Mesendoderm (in vitro differentiated cells): ENCODE data around the gene UTY.

Source experiments
- DNase-seq: peaks from one replicate; pipeline ENCODE4 v3.0.0; 2013
- H2AK5ac ChIP-seq: 2 replicates; pipeline ENCODE4 v1.6.1; 2013; ENCODE audit warnings: low read length, inconsistent platforms
- H2BK120ac ChIP-seq: 2 replicates; pipeline ENCODE4 v1.6.1; 2013; ENCODE audit warnings: low read depth, mild to moderate bottlenecking, low read length, moderate library complexity, mixed read lengths
- H2BK15ac ChIP-seq: replicated peaks from 2 replicates; pipeline ENCODE4 v1.6.1; 2013; ENCODE audit warnings: low read depth, mild to moderate bottlenecking, moderate library complexity
- H2BK5ac ChIP-seq: 2 replicates; pipeline ENCODE4 v1.6.1; 2013; ENCODE audit warnings: low read length, inconsistent platforms
- H3K18ac ChIP-seq: 2 replicates; pipeline ENCODE4 v1.6.1; 2013; ENCODE audit warnings: mild to moderate bottlenecking, low read length, mixed read lengths
- H3K23ac ChIP-seq: one replicate; pipeline ENCODE4 v1.6.1; 2013; ENCODE audit warnings: low read length
- H3K27ac ChIP-seq: 2 replicates; pipeline ENCODE4 v1.5.1; 2013; ENCODE audit warnings: low read depth, mild to moderate bottlenecking, inconsistent platforms, low read length, moderate library complexity
- H3K27me3 ChIP-seq: 2 replicates; pipeline ENCODE4 v1.6.1; 2013; ENCODE audit warnings: low read length, control low read depth, mild to moderate bottlenecking, inconsistent platforms; ENCODE audit not compliant: insufficient read depth, poor library complexity
- H3K36me3 ChIP-seq: 2 replicates; pipeline ENCODE4 v1.6.1; 2013; ENCODE audit warnings: low read length, inconsistent platforms; ENCODE audit not compliant: control insufficient read depth, insufficient read depth
- H3K4ac ChIP-seq: one replicate; pipeline ENCODE4 v1.6.1; 2013; ENCODE audit warnings: low read depth, mild to moderate bottlenecking, low read length, moderate library complexity
- H3K4me1 ChIP-seq: 2 replicates; pipeline ENCODE4 v1.6.1; 2013; ENCODE audit warnings: low read depth, low read length, inconsistent platforms; ENCODE audit not compliant: control insufficient read depth
- H3K4me2 ChIP-seq: 2 replicates; pipeline ENCODE4 v1.6.1; 2013; ENCODE audit warnings: low read length
- H3K4me3 ChIP-seq: 2 replicates; pipeline ENCODE4 v1.5.1; 2013; ENCODE audit warnings: mild to moderate bottlenecking, low read length
- H3K56ac ChIP-seq: one replicate; pipeline ENCODE4 v1.6.1; 2013; ENCODE audit warnings: low read length
- H3K79me1 ChIP-seq: 2 replicates; pipeline ENCODE4 v1.6.1; 2013; ENCODE audit warnings: low read length, inconsistent platforms
- H3K79me2 ChIP-seq: 2 replicates; pipeline ENCODE4 v1.6.1; 2013; ENCODE audit warnings: mild to moderate bottlenecking, low read length; ENCODE audit not compliant: control insufficient read depth, insufficient read depth
- H3K9ac ChIP-seq: 2 replicates; pipeline ENCODE4 v1.6.1; 2013; ENCODE audit warnings: low read length, inconsistent platforms
- H4K5ac ChIP-seq: one replicate; pipeline ENCODE4 v1.6.1; 2013; ENCODE audit warnings: low read length
- H4K8ac ChIP-seq: one replicate; pipeline ENCODE4 v1.6.1; 2013; ENCODE audit warnings: low read depth, mild to moderate bottlenecking, control low read depth, low read length, moderate library complexity
- WGBS: extraction: QIAGEN DNeasy Blood & Tissue Kit; methylation state at CpG from one replicate; pipeline ENCODE4 v1.1.7; 2013; ENCODE audit warnings: low lambda C conversion rate, missing lambda C conversion rate; ENCODE audit not compliant: insufficient coverage; ENCODE audit errors: extremely low coverage; 5-methylcytosine and 5-hydroxymethylcytosine counted together

The UTY gene

DNA sequence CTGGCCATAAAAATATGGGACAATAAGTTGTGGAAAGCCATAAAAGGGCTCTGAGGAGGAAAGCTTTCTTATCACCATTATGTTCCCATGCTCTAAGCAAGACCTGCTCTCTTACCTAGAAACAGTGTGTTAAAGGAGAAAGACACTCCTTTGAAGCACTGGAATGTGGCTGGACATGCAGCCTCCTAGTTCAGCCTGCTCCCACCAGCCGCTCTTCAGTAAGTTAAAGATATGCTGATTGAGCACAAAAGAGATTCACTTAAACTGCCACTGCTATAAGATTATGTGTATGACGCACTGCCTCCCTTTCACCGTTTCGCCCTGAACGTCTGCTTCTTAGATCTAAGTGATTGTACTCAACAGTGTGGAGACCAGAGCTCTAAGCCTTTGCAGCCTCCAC is 146.0 kb downstream of the UTY start:
- Histone ChIP-seq H4K8ac (no peak overlapping the region), H2BK5ac (no peak overlapping the region), H3K9ac (no peak overlapping the region), H3K18ac (no peak overlapping the region), H3K4ac (no peak overlapping the region), H3K79me2 (no peaks in the 10 kb centered on the region), H2AK5ac (no peak overlapping the region), H2BK120ac (no peak overlapping the region), H3K27me3 (no peaks in the 10 kb centered on the region), H3K23ac (no peak overlapping the region), H3K4me1 (no peaks in the 10 kb centered on the region), H3K36me3 (no peaks in the 10 kb centered on the region), H3K4me3 (no peak overlapping the region), H3K56ac (no peak overlapping the region), H3K79me1 (no peaks in the 10 kb centered on the region), H2BK15ac (no peak overlapping the region), H3K27ac (no peak overlapping the region), H3K4me2 (no peak overlapping the region), H4K5ac (no peak overlapping the region)
- WGBS: no CpG with 5 or more reads among the region's 5 CpGs
- DNase-seq: no peak

DNA sequence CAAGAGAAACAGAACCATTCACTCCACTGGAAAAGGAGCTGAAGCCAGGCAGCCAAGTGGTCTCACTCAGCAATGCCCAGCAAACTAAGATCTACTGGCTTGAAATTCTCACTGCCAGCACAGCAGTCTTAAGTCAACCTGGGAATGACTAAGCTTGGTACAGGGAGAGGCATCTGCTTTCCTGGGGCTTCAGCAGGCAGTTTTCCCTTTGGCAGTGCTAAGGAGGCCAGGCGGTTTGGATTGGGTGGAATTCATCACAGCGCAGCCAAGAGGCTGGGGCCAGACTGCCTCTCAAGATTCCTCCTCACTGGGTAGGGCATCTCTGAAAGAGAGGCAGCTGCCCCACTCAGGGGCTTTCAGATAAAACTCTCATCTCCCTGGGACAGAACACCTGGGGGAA is 149.2 kb downstream of the UTY start:
- H2BK15ac ChIP-seq: no peak overlapping the region
- peak; percentile 54 for DNase-seq
- no CpG with 5 or more reads among the region's 2 CpGs for WGBS

DNA sequence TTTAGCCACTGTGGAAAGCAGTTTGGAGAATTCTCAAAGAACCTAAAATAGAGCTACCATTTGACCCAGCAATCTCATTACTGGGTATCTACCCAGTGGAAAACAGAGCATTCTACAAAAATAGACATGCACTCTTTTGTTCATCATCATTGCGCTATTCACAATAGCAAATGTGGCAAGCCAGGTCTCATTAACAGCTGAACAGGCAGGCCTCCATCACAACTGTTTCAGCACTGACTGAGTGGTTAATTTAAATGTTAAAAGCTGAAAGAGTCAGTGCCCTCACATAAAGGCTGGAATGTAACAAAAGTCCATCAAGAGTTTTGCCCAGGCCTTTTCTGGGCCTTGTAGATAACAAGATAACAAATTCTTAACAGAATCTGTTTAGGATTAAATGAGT is 166.9 kb downstream of the UTY start:
- H3K4ac ChIP-seq: no peak overlapping the region
- H2BK120ac ChIP-seq: no peak overlapping the region
- no peaks in the 10 kb centered on the region for H3K79me1 ChIP-seq
- no peak overlapping the region for H4K8ac ChIP-seq
- no peak overlapping the region for H3K23ac ChIP-seq
- no peaks in the 10 kb centered on the region for H3K79me2 ChIP-seq
- no peak overlapping the region for H3K56ac ChIP-seq
- no CpG with 5 or more reads among the region's 1 CpG for WGBS
- no peak overlapping the region for H3K9ac ChIP-seq
- H3K4me2 ChIP-seq: no peak overlapping the region
- no peak overlapping the region for H3K18ac ChIP-seq
- no peak overlapping the region for H4K5ac ChIP-seq
- H3K27me3 ChIP-seq: no peaks in the 10 kb centered on the region
- H3K4me1 ChIP-seq: no peaks in the 10 kb centered on the region
- no peak overlapping the region for H2BK15ac ChIP-seq
- no peak overlapping the region for H2AK5ac ChIP-seq
- no peak overlapping the region for H3K4me3 ChIP-seq
- H3K36me3 ChIP-seq: no peaks in the 10 kb centered on the region
- DNase-seq: no peak
- H3K27ac ChIP-seq: no peak overlapping the region
- no peak overlapping the region for H2BK5ac ChIP-seq

More for the DNA sequence above, 149.2 kb downstream of the UTY start:
- H3K4me2 ChIP-seq: no peak overlapping the region
- no peaks in the 10 kb centered on the region for H3K4me1 ChIP-seq
- no peaks in the 10 kb centered on the region for H3K79me2 ChIP-seq
- no peak overlapping the region for H2AK5ac ChIP-seq
- no peak overlapping the region for H2BK120ac ChIP-seq
- no peak overlapping the region for H3K18ac ChIP-seq
- no peaks in the 10 kb centered on the region for H3K36me3 ChIP-seq
- no peak overlapping the region for H3K4me3 ChIP-seq
- H3K4ac ChIP-seq: no peak overlapping the region
- no peak overlapping the region for H2BK5ac ChIP-seq
- no peak overlapping the region for H3K23ac ChIP-seq
- H3K27me3 ChIP-seq: no peaks in the 10 kb centered on the region
- no peak overlapping the region for H3K56ac ChIP-seq
- H3K27ac ChIP-seq: no peak overlapping the region
- no peak overlapping the region for H3K9ac ChIP-seq
- no peak overlapping the region for H4K5ac ChIP-seq
- no peaks in the 10 kb centered on the region for H3K79me1 ChIP-seq
- no peak overlapping the region for H4K8ac ChIP-seq

DNA sequence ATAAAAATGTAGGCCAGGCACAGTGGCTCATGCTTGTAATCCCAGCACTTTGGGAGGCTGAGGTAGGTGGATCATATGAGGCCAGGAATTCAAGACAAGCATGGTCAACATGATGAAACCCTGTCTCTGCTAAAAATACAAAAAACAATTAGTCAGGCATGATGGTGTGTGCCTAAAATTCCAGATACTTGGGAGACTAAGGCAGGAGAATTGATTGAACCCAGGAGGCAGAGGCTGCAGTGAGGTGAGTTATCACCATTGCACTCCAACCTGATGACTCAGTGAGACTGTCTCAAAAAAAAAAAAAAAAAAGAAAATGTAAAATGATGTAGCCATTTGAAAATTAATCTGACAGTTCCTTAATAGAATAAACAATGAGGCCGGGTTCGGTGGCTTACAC is 171.9 kb downstream of the UTY start:
- H3K9ac ChIP-seq: no peak overlapping the region
- H3K4me3 ChIP-seq: no peak overlapping the region
- H2BK5ac ChIP-seq: no peak overlapping the region
- H2BK15ac ChIP-seq: no peak overlapping the region
- WGBS: no CpG with 5 or more reads among the region's 2 CpGs
- H3K23ac ChIP-seq: no peak overlapping the region
- H3K56ac ChIP-seq: no peak overlapping the region
- no peak for DNase-seq
- no peak overlapping the region for H2AK5ac ChIP-seq
- no peak overlapping the region for H3K27ac ChIP-seq
- no peaks in the 10 kb centered on the region for H3K4me1 ChIP-seq
- no peak overlapping the region for H4K5ac ChIP-seq
- H3K27me3 ChIP-seq: no peaks in the 10 kb centered on the region
- no peak overlapping the region for H3K4me2 ChIP-seq
- H4K8ac ChIP-seq: no peak overlapping the region
- H3K79me1 ChIP-seq: no peaks in the 10 kb centered on the region
- H2BK120ac ChIP-seq: no peak overlapping the region
- no peaks in the 10 kb centered on the region for H3K79me2 ChIP-seq
- no peak overlapping the region for H3K18ac ChIP-seq
- no peaks in the 10 kb centered on the region for H3K36me3 ChIP-seq
- H3K4ac ChIP-seq: no peak overlapping the region

DNA sequence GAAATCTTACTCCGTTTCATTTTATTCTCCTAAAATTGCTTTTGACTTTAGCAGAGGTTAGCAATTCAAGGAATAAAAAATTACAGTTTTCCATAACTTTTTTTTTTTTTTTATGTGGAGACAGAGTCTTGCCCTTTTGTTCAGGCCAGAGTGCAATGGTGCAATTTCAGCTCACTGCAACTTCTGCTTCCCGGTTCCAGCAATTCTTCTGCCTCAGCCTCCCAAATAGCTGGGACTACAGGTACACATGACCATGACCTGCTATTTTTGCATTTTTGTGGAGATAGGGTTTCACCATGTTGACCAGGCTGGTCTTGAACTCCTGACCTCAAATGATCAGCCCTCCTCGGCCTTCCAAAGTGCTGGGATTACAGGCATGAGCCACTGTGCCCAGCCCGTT is 179.0 kb downstream of the UTY start:
- H4K5ac ChIP-seq: no peak overlapping the region
- no peak overlapping the region for H2BK120ac ChIP-seq
- H3K27me3 ChIP-seq: no peaks in the 10 kb centered on the region
- no peak overlapping the region for H3K4ac ChIP-seq
- no peaks in the 10 kb centered on the region for H3K4me1 ChIP-seq
- no peak overlapping the region for H3K56ac ChIP-seq
- no peak overlapping the region for H2BK15ac ChIP-seq
- H4K8ac ChIP-seq: no peak overlapping the region
- no peaks in the 10 kb centered on the region for H3K79me1 ChIP-seq
- no peak overlapping the region for H3K23ac ChIP-seq
- no peak overlapping the region for H2AK5ac ChIP-seq
- WGBS: no CpG with 5 or more reads among the region's 4 CpGs
- H3K36me3 ChIP-seq: no peaks in the 10 kb centered on the region
- no peak overlapping the region for H3K4me3 ChIP-seq
- no peak overlapping the region for H3K27ac ChIP-seq
- H3K79me2 ChIP-seq: no peaks in the 10 kb centered on the region
- DNase-seq: no peak
- H3K9ac ChIP-seq: no peak overlapping the region
- H3K18ac ChIP-seq: no peak overlapping the region
- no peak overlapping the region for H2BK5ac ChIP-seq
- H3K4me2 ChIP-seq: no peak overlapping the region

DNA sequence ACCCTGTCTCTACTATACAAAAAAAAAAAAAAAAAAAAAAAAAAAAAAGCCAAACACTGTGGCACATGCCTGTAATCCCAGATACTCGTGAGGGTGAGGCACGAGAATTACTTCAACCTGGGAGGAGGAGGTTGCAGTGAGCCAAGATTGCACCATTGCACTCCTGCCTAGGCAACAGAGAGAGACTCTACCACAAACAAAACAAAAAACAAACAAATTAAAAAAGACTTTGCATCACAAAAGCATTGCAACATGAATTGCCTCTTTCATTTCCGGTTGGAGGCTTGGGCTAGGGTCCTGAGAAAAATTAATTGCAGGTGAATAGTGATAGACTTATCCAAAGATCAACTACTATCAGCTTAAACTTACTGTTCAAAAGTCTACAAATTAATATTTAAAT is 180.4 kb downstream of the UTY start:
- Histone ChIP-seq H3K27me3 (no peaks in the 10 kb centered on the region), H2BK120ac (no peak overlapping the region), H3K79me2 (no peaks in the 10 kb centered on the region), H3K56ac (no peak overlapping the region), H3K18ac (no peak overlapping the region), H3K9ac (no peak overlapping the region), H3K79me1 (no peaks in the 10 kb centered on the region), H3K4me2 (no peak overlapping the region), H3K4me1 (no peaks in the 10 kb centered on the region), H3K36me3 (no peaks in the 10 kb centered on the region), H2BK5ac (no peak overlapping the region), H3K23ac (no peak overlapping the region), H4K8ac (no peak overlapping the region), H3K4ac (no peak overlapping the region), H2BK15ac (no peak overlapping the region), H2AK5ac (no peak overlapping the region), H4K5ac (no peak overlapping the region), H3K27ac (no peak overlapping the region), H3K4me3 (no peak overlapping the region)
- no CpG with 5 or more reads among the region's 3 CpGs for WGBS
- no peak for DNase-seq
